ENCODE data around the gene FLNC. TPM values are rescaled to one million over a fixed set of nuclear protein-coding genes. Genes with fewer than 3 reads are reported as not detected.

The FLNC gene
- total RNA-seq, 3 donors from 2014 or later (not counting 1 experiment from before 2014, with no cell fraction given) = 0.05 to 0.25 TPM; not detected in 1

- WGBS (ENCODE audit: insufficient coverage) = 70% methylated on average over 31 of the region's 31 CpGs
- no peaks in the 10 kb centered on the region for H3K4me1 ChIP-seq (ENCODE audit: control insufficient read depth, insufficient read depth, low read length)
- ATAC-seq (no peak), DNase-seq (peak in 1 of 2 donors; percentile 37)
- intact Hi-C loops (cut with micrococcal nuclease) = loop anchor here (5.0 kb wide), 2 partner anchors 38 to 403 kb away; partner anchors contain the start of gene METTL2B
- Mint-ChIP-seq H3K4me1 (no peaks in the 10 kb centered on the region), H3K27me3 (ENCODE audit: low read depth in 2 of 2) (no peaks in the 10 kb centered on the region), H3K36me3 (no peaks in the 10 kb centered on the region), H3K4me3 (no peak overlapping the region), H3K27ac (no peak overlapping the region), H3K9me3 (no peaks in the 10 kb centered on the region)
- H3K4me3 ChIP-seq (ENCODE audit: low read length) = no peak overlapping the region
- no peaks in the 10 kb centered on the region for H3K9me3 ChIP-seq (ENCODE audit: control insufficient read depth, insufficient read depth, low read length)
- no peaks in the 10 kb centered on the region for H3K36me3 ChIP-seq (ENCODE audit: control insufficient read depth, insufficient read depth, low read length)
- no peaks in the 10 kb centered on the region for H3K27me3 ChIP-seq (ENCODE audit: control insufficient read depth, insufficient read depth, low read length)
- H3K27ac ChIP-seq (ENCODE audit: low read length) = no peak overlapping the region
- TF ChIP-seq, protein P1, sequence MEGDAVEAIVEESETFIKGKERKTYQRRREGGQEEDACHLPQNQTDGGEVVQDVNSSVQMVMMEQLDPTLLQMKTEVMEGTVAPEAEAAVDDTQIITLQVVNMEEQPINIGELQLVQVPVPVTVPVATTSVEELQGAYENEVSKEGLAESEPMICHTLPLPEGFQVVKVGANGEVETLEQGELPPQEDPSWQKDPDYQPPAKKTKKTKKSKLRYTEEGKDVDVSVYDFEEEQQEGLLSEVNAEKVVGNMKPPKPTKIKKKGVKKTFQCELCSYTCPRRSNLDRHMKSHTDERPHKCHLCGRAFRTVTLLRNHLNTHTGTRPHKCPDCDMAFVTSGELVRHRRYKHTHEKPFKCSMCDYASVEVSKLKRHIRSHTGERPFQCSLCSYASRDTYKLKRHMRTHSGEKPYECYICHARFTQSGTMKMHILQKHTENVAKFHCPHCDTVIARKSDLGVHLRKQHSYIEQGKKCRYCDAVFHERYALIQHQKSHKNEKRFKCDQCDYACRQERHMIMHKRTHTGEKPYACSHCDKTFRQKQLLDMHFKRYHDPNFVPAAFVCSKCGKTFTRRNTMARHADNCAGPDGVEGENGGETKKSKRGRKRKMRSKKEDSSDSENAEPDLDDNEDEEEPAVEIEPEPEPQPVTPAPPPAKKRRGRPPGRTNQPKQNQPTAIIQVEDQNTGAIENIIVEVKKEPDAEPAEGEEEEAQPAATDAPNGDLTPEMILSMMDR (IDR thresholded peaks at IDR 0.05) = no peak
These were observed 49.9 kb downstream of the FLNC start for GRCh38 chr7:128879939-128880746.

DNA sequence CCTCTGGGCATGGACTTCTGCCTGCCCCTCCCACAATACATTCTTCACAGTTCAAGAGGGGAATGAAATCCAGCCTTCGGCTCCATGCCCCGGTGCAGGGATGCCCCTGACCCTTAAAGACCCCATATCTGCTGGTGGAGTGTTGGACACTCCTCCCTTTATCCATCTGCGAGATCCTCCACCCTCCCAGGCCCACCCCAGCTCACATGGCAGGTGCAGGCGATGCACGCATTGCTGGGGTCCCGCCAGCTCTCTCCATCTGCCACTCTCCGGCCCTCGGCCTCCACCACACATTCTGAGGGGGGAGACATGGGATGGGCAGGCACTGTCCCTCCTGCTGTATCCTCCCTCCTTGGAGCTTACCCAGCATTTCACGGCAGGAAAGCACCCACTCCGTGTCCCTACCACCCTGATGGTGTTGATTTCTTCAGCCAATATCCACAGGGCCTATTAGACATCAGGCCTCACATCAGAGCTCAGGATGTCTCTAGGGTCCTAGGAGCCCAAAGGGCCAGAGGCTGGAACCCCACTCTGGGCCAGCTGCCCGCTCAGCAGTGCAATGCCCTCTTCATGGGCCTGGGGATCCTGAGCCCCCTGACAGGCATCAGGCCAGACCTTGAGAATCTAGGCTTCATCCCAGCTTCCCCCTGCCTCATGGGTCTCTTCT lies 50.7 kb downstream of the FLNC start:
- intact Hi-C loops (cut with micrococcal nuclease) = loop anchor here (5.0 kb wide), 2 partner anchors 39 to 404 kb away; partner anchors contain the start of gene METTL2B
- H3K36me3 Mint-ChIP-seq = no peaks in the 10 kb centered on the region
- no peaks in the 10 kb centered on the region for H3K4me1 Mint-ChIP-seq
- Histone ChIP-seq H3K27me3 (ENCODE audit: control insufficient read depth, insufficient read depth, low read length) (no peaks in the 10 kb centered on the region), H3K27ac (ENCODE audit: low read length) (no peak overlapping the region), H3K4me1 (ENCODE audit: control insufficient read depth, insufficient read depth, low read length) (no peaks in the 10 kb centered on the region), H3K36me3 (ENCODE audit: control insufficient read depth, insufficient read depth, low read length) (no peaks in the 10 kb centered on the region), H3K4me3 (ENCODE audit: low read length) (no peak overlapping the region), H3K9me3 (ENCODE audit: control insufficient read depth, insufficient read depth, low read length) (no peaks in the 10 kb centered on the region)
- 85% methylated on average over 11 of the region's 11 CpGs for WGBS (ENCODE audit: insufficient coverage)
- peaks cover 0 to 3% of the 10 kb centered on the region in 2 donors for H3K27me3 Mint-ChIP-seq (ENCODE audit: low read depth in 2 of 2)
- no peaks in the 10 kb centered on the region for H3K9me3 Mint-ChIP-seq
- DNase-seq (no peak), ATAC-seq (no peak)
- no peak overlapping the region for H3K4me3 Mint-ChIP-seq
- TF ChIP-seq, protein P1 (IDR thresholded peaks at IDR 0.05) = no peak
- H3K27ac Mint-ChIP-seq = no peak overlapping the region

GRCh38 chr7:128881458-128882125 lies 51.4 kb downstream of the FLNC start:
- no peaks in the 10 kb centered on the region for H3K36me3 Mint-ChIP-seq
- Histone ChIP-seq H3K4me1 (ENCODE audit: control insufficient read depth, insufficient read depth, low read length) (no peaks in the 10 kb centered on the region), H3K36me3 (ENCODE audit: control insufficient read depth, insufficient read depth, low read length) (no peaks in the 10 kb centered on the region), H3K4me3 (ENCODE audit: low read length) (no peak overlapping the region), H3K9me3 (ENCODE audit: control insufficient read depth, insufficient read depth, low read length) (no peaks in the 10 kb centered on the region), H3K27me3 (ENCODE audit: control insufficient read depth, insufficient read depth, low read length) (no peaks in the 10 kb centered on the region), H3K27ac (ENCODE audit: low read length) (no peak overlapping the region)
- ATAC-seq = no peak
- no peaks in the 10 kb centered on the region for H3K4me1 Mint-ChIP-seq
- 90% methylated on average over 10 of the region's 10 CpGs for WGBS (ENCODE audit: insufficient coverage)
- intact Hi-C loops (cut with micrococcal nuclease) = loop anchor here (2.0 to 5.0 kb wide), 4 partner anchors 39 to 455 kb away; partner anchors contain the start of gene METTL2B
- no peak overlapping the region for H3K27ac Mint-ChIP-seq
- H3K4me3 Mint-ChIP-seq = no peak overlapping the region
- DNase-seq = no peak
- TF ChIP-seq, protein P1 (IDR thresholded peaks at IDR 0.05) = no peak
- H3K9me3 Mint-ChIP-seq = no peaks in the 10 kb centered on the region
- H3K27me3 Mint-ChIP-seq (ENCODE audit: low read depth in 2 of 2) = peaks cover 0 to 3% of the 10 kb centered on the region in 2 donors

Data from natural killer cell (primary cell).